ENCODE measurements around the gene FOLR1.

DNA sequence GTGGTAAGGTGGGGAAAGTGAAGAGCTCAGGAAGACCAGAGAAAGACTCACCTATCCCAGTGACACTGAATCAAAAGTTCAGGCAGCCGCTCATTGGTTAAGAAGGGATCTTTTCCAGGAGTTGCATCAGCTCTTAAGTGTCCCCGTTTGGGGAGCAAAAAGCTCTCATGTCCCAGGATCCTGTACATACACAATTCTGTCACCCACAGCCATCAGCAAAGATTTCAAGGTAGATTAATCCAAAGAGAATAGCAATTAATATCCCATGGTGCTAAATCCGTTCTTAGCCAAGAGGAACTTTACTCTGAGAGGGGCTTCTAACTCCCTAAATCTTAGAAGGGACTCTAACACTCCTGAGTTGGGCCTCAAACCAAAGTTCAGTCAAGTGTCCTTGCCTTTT is 37.1 kb upstream of the FOLR1 start:
- no peak for TF ChIP-seq CTCF (IDR thresholded peaks at IDR 0.05)
- TF ChIP-seq POLR2A (IDR thresholded peaks at IDR 0.05), result no peak
